OCI-LY7 (cell line): ENCODE data around the gene GTPBP6.

ENCODE experiments used
- CTCF ChIP-seq: fragments of 200-600 bp; sonication (generic); conservative IDR thresholded peaks from 2 replicates; pipeline ENCODE4 v1.5.1; 2014; ENCODE audit warnings: mild to moderate bottlenecking, antibody characterized with exemption, low read length, moderate library complexity, mixed read lengths
- EZH2phosphoT487 ChIP-seq: fragments of 200-600 bp; sonication (generic); IDR thresholded peaks from 2 replicates; pipeline ENCODE4 v1.6.1; 2018; ENCODE audit warnings: low read depth, borderline replicate concordance, mild to moderate bottlenecking, mixed run types, antibody characterized with exemption, low read length, moderate library complexity, mixed read lengths

- TF ChIP-seq CTCF (no peak), EZH2phosphoT487 (no peak)
These were observed 53.8 kb downstream of the GTPBP6 start for GRCh38 chrX:264634-265455.
